ENCODE measurements around the gene ARHGDIG. TPM values are rescaled to one million over a fixed set of nuclear protein-coding genes. Genes with fewer than 3 reads are reported as not detected.

Gene ARHGDIG
- total RNA-seq, 1 donor, result not detected

DNA sequence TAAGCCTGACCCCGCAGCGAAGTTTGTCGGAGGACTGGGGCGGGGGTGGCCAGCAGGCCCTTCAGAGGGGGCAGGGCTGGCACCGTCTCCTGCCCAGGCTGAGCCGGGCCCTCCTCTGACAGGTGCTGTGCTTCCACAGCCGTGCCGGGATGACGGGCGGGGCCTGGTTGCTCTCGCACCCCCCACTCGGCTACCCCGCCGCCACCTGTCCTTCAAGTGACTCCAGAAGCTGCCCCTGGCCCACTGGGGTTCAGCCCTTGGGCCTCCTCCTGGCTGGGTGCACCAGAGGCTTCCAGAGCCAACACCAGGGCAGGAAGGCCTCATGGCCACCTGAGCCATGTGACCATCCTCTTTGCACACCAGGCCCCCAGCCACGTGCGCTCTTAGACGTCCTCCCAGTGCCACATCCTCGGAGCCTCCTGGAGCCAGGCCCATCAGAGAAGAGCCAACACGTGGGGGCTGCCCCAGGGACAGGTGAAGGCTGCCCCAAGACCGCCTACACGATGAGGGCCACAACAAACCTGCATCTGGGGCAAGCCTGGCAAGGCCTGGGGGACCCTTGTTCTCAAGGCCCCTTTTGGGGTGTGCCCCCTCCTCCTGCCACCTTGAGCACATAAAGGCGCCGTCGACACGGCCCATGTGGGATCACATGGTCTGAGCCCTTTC is 9.8 kb downstream of the ARHGDIG start:
- TF ChIP-seq, protein P1, sequence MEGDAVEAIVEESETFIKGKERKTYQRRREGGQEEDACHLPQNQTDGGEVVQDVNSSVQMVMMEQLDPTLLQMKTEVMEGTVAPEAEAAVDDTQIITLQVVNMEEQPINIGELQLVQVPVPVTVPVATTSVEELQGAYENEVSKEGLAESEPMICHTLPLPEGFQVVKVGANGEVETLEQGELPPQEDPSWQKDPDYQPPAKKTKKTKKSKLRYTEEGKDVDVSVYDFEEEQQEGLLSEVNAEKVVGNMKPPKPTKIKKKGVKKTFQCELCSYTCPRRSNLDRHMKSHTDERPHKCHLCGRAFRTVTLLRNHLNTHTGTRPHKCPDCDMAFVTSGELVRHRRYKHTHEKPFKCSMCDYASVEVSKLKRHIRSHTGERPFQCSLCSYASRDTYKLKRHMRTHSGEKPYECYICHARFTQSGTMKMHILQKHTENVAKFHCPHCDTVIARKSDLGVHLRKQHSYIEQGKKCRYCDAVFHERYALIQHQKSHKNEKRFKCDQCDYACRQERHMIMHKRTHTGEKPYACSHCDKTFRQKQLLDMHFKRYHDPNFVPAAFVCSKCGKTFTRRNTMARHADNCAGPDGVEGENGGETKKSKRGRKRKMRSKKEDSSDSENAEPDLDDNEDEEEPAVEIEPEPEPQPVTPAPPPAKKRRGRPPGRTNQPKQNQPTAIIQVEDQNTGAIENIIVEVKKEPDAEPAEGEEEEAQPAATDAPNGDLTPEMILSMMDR (IDR thresholded peaks at IDR 0.05; ENCODE audit: insufficient read depth, low read depth, low read length), result no peak
- no peak overlapping the region for H3K4me3 ChIP-seq (ENCODE audit: low read depth, low read length)
- DNase-seq (ENCODE audit: low read depth), result no peak

DNA sequence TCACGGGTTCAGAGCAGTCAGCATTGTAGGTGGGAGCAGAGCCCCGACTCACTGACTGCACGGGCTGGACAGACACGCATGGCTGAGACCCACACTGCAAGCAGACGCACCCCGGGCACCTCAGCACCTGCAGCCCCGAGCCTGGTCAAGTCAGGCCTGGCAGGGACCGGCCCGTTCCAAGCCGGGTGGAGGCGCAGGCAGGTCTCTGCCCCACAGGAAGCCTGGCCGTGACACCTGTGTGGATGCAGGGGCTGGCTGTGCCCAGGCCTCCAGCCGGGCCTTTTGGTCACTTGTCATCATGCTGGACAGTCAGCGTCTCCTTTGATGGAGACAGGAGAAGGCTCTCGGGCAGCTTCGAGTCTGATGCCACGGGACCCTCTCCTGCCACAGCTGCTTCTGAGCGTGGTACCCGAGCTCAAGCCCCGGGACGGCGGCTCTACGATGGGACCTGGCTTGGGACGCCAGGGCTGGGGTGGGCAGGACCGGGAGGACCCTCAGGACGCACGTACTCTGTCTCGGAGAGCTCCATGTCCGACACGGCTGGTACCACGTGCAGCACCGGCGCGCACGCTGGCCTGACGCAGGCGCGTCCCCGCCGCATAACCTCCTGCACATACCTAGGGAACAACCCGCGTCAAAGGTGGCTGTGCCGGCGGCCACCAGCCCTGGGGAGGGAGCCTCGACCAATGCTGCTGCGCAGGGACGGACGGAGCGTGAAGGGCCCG is 10.5 kb downstream of the ARHGDIG start:
- TF ChIP-seq, protein P1 (IDR thresholded peaks at IDR 0.05; ENCODE audit: insufficient read depth, low read depth, low read length), result no peak
- no peak overlapping the region for H3K4me3 ChIP-seq (ENCODE audit: low read depth, low read length)

DNA sequence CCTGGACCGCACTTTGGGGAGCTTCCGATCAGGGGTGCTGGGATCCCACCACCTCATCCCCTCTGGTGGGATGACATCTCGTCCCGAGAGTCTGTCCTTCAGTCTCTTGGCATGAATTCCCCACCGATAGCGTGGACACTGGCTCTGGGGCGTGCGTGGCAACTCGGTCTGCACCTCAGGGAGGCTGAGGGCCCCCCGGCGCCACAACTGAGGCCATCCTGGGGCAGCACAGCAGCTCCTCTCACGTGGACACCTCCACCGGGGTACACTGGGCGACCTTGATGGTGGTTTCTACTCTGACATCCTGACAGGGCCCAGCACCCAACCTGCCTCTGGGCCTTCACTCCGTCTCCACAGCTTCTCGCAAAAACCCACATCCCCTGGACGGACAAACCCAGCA is 11.1 kb downstream of the ARHGDIG start:
- TF ChIP-seq, protein P1 (IDR thresholded peaks at IDR 0.05; ENCODE audit: insufficient read depth, low read depth, low read length), result no peak
- DNase-seq (ENCODE audit: low read depth), result no peak
- no peak overlapping the region for H3K4me3 ChIP-seq (ENCODE audit: low read depth, low read length)

More for the DNA sequence above, 10.5 kb downstream of the ARHGDIG start:
- no peak for DNase-seq (ENCODE audit: low read depth)

DNA sequence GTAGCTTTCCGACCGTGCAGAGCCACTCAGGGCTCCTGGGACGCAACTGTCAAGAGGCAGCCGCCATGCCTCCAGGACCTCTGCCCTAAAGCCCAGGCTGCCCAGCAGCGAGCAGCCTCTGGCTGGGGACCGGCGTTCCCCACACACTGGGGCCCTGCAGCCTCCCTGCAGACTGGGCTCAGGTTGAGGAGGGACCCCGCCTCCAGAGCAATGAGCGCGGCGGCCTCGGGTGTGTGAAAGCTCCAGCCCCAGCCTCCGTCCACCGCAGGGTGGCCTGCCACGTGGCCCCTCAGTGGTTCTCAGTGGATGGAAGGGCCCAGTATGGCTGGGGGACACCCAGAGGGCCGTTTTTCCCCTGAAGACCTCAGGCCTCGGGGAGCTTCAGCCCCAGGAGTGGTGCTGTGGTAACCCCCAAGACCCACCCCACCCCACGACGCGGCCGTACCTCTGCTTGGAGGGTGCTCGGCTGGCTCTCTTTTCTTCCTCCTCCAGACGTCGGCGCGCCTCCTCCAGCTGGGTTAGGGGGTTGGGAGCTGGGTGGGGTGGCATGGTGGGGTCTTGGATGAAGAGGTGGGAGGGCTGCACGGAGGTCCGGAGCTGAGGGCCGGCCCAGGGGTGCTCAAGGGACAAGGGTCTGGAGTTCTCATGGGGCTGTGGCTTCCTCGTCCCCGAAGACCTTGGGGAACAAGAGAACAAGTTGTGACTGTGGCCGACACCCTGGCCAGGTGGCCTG is 12.8 kb downstream of the ARHGDIG start:
- TF ChIP-seq, protein P1 (IDR thresholded peaks at IDR 0.05; ENCODE audit: insufficient read depth, low read depth, low read length), result no peak
- no peak overlapping the region for H3K4me3 ChIP-seq (ENCODE audit: low read depth, low read length)
- no peak for DNase-seq (ENCODE audit: low read depth)

DNA sequence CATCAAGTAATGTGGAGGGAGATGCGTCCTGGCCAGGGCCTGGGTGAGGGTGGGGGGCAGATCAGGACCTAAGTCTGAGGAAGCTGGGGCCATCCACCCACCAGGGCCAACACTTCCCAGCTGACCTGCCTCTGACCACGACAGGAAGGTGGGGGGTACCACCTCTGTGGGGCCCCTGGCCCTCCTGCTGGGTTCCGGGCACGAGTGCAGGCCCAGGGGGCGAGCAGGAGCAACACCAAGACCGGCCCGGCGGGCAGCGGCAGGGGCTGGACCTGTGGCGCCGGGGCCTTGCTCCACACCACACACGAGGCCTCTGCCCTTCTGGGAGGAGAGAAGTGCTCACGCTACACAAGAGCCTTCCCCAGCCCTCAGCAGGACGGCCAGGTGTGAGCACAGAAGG is 15.9 kb downstream of the ARHGDIG start:
- TF ChIP-seq, protein P1 (IDR thresholded peaks at IDR 0.05; ENCODE audit: insufficient read depth, low read depth, low read length), result no peak
- H3K4me3 ChIP-seq (ENCODE audit: low read depth, low read length), result no peak overlapping the region
- DNase-seq (ENCODE audit: low read depth), result no peak

DNA sequence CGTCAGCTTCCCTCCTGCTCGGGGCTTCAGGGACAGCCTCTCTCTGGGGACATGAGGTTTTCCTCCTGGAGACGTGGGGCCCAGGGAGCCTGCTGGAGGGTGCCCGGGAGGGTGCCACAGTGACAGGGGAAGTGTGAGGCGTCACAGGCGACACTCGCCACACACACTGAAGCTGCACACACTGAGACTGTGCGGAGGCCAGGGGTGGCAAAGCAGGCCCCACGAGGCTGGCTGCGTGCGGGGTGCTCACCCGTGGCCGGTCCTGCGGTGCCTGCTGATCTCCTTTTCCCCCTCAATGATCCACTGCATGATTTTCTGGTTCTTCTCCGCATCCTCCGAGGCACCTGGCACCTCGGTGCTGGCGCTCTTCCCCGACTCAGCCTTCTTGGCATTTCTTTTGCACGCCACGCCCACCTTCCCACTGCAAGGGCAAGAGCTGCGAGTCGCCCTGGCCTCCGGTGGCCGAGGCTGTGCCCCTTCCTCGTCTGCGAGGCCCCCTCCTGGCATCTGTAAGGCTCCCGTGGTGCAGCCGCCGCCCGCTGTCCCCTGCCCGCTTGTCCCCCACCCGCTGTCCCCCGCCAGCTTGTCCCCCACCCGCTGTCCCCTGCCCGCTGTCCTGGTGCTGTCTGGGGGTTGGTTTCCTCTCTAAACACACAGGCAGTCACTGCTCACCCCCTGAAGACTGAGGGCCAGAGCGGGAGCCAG is 16.6 kb downstream of the ARHGDIG start:
- TF ChIP-seq, protein P1 (IDR thresholded peaks at IDR 0.05; ENCODE audit: insufficient read depth, low read depth, low read length), result no peak
- no peak for DNase-seq (ENCODE audit: low read depth)
- no peak overlapping the region for H3K4me3 ChIP-seq (ENCODE audit: low read depth, low read length)
